H1 (cell line): ENCODE results near the gene INPP4B. TPM values are rescaled to one million over a fixed set of nuclear protein-coding genes. Genes with fewer than 3 reads are reported as not detected.

Experiments used
- CTCF ChIA-PET: fragments of 300-600 bp; sonication (Branson Sonifier 250); formaldehyde crosslinking; loops from one replicate; lab custom pipeline; 2021; ENCODE audit not compliant: partially characterized antibody; lab: Charles Lee
- POLR2A ChIA-PET: fragments of 300-600 bp; sonication (Branson Sonifier 250); formaldehyde crosslinking; loops from one replicate; lab custom pipeline; 2021; ENCODE audit warnings: inconsistent platforms; ENCODE audit not compliant: partially characterized antibody; lab: Charles Lee
- DNase-seq, 2 experiments: peaks; one replicate each; pipeline versions ENCODE4 v3.0.0 to v3.0.0-alpha.2; 2010 to 2022; ENCODE audit warnings: low spot score in 2 of 2, low read depth in 1 of 2, mixed read lengths in 1 of 2
- FAIRE-seq: peaks from 2 replicates; lab custom pipeline; 2011; peaks lifted over from hg19 to GRCh38; lab: Jason Lieb, UNC
- H2AFZ ChIP-seq: 2 replicates; pipeline ENCODE4 v1.8.1; 2012; ENCODE audit warnings: low read length, inconsistent platforms
- H2AK5ac ChIP-seq: 2 replicates; pipeline ENCODE4 v1.6.1; 2013; ENCODE audit warnings: low read depth, low read length
- H2BK120ac ChIP-seq: replicated peaks from 2 replicates; pipeline ENCODE3; 2013; ENCODE audit warnings: low read depth, low read length, inconsistent platforms
- H2BK12ac ChIP-seq: 2 replicates; pipeline ENCODE4 v1.6.1; 2013; ENCODE audit warnings: low read depth, low read length
- H2BK15ac ChIP-seq: 2 replicates; pipeline ENCODE4 v1.6.1; 2013; ENCODE audit warnings: low read length
- H2BK20ac ChIP-seq: 2 replicates; pipeline ENCODE4 v1.6.1; 2013; ENCODE audit warnings: low read length
- H2BK5ac ChIP-seq: 2 replicates; pipeline ENCODE4 v1.6.1; 2013; ENCODE audit warnings: low read depth, low read length
- H3K14ac ChIP-seq: 2 replicates; pipeline ENCODE4 v1.6.1; 2013; ENCODE audit warnings: inconsistent platforms; ENCODE audit not compliant: insufficient read length
- H3K18ac ChIP-seq: 2 replicates; pipeline ENCODE4 v1.6.1; 2013; ENCODE audit warnings: low read length; ENCODE audit errors: extremely low read depth
- H3K23ac ChIP-seq: 2 replicates; pipeline ENCODE4 v1.6.1; 2013; ENCODE audit warnings: inconsistent platforms; ENCODE audit not compliant: insufficient read length
- H3K23me2 ChIP-seq: 2 replicates; pipeline ENCODE4 v1.6.1; 2013; ENCODE audit warnings: low read depth, low read length
- H3K27ac ChIP-seq: 2 replicates; pipeline ENCODE4 v1.6.1; 2011; ENCODE audit warnings: low read depth, low read length, inconsistent platforms
- H3K27me3 ChIP-seq, 4 experiments: replicated peaks in 1 of 4; 1 replicate in 1 of 4; 2 replicates in 3 of 4; pipeline versions ENCODE4 v1.6.1 to v1.8.1; 2011 to 2013; ENCODE audit warnings: low read length in 3 of 4, mild to moderate bottlenecking in 3 of 4, inconsistent platforms in 2 of 4, mixed read lengths in 2 of 4, moderate library complexity in 1 of 4; ENCODE audit not compliant: control insufficient read depth in 3 of 4, insufficient read depth in 3 of 4; ENCODE audit errors: extremely low read depth in 1 of 4
- H3K36me3 ChIP-seq, 4 experiments: 2 replicates each; pipeline versions ENCODE4 v1.6.1 to v1.8.1; 2011 to 2013; ENCODE audit warnings: mild to moderate bottlenecking in 4 of 4, low read length in 3 of 4, moderate library complexity in 2 of 4, control low read depth in 1 of 4, inconsistent platforms in 1 of 4; ENCODE audit not compliant: insufficient read depth in 4 of 4, control insufficient read depth in 2 of 4
- H3K4ac ChIP-seq: replicated peaks from 2 replicates; pipeline ENCODE3; 2013; ENCODE audit warnings: low read length, low read depth, mixed read lengths, inconsistent platforms; ENCODE audit not compliant: insufficient read length
- H3K4me1 ChIP-seq, 4 experiments: replicated peaks in 1 of 4; 1 replicate in 1 of 4; 2 replicates in 3 of 4; pipeline versions ENCODE4 v1.6.1 to v1.8.1; 2011 to 2013; ENCODE audit warnings: low read length in 3 of 4, inconsistent platforms in 2 of 4, mixed read lengths in 1 of 4; ENCODE audit not compliant: insufficient read depth in 4 of 4, control insufficient read depth in 3 of 4
- H3K4me2 ChIP-seq, 2 experiments: 2 replicates each; pipeline versions ENCODE4 v1.6.1 to v1.8.1; 2011 to 2013; ENCODE audit warnings: low read depth in 2 of 2, low read length in 2 of 2, control low read depth in 1 of 2, inconsistent platforms in 1 of 2, mild to moderate bottlenecking in 1 of 2; ENCODE audit not compliant: insufficient read depth in 1 of 2
- H3K4me3 ChIP-seq, 4 experiments: fragments of 200-600, 300-600 bp in 1 of 4; sonication (generic), shearing (Covaris generic), sonication (Bioruptor Twin) in 1 of 4; 2 replicates each; pipeline versions ENCODE4 v1.5.1 to v1.8.1; 2011 to 2016; ENCODE audit warnings: low read length in 4 of 4, low read depth in 3 of 4, control low read depth in 2 of 4, inconsistent platforms in 2 of 4, mild to moderate bottlenecking in 2 of 4, mixed read lengths in 1 of 4, moderate library complexity in 1 of 4; ENCODE audit not compliant: insufficient read depth in 2 of 4; ENCODE audit errors: extremely low read depth in 1 of 4
- H3K56ac ChIP-seq: replicated peaks from 2 replicates; pipeline ENCODE3; 2013; ENCODE audit warnings: low read depth, mild to moderate bottlenecking, mixed read lengths, low read length, inconsistent platforms; ENCODE audit not compliant: insufficient read length
- H3K79me1 ChIP-seq: 2 replicates; pipeline ENCODE4 v1.6.1; 2013; ENCODE audit warnings: low read depth, low read length, control low read depth
- H3K79me2 ChIP-seq, 2 experiments: 2 replicates each; pipeline versions ENCODE4 v1.6.1 to v1.8.1; 2012 to 2013; ENCODE audit warnings: low read length in 2 of 2, mild to moderate bottlenecking in 2 of 2, inconsistent platforms in 1 of 2; ENCODE audit not compliant: insufficient read depth in 2 of 2, control insufficient read depth in 1 of 2
- H3K9ac ChIP-seq, 4 experiments: replicated peaks in 1 of 4; 1 replicate in 1 of 4; 2 replicates in 3 of 4; pipeline versions ENCODE4 v1.6.1 to v1.8.1; 2011 to 2013; ENCODE audit warnings: low read depth in 3 of 4, low read length in 3 of 4, control low read depth in 2 of 4, mild to moderate bottlenecking in 2 of 4, moderate library complexity in 2 of 4, inconsistent platforms in 1 of 4; ENCODE audit errors: extremely low read depth in 1 of 4
- H3K9me3 ChIP-seq, 2 experiments: 2 replicates each; pipeline versions ENCODE4 v1.6.1 to v1.8.1; 2012 to 2013; ENCODE audit warnings: mild to moderate bottlenecking in 2 of 2, moderate library complexity in 2 of 2, control low read depth in 1 of 2, inconsistent platforms in 1 of 2, low read depth in 1 of 2, low read length in 1 of 2, mixed read lengths in 1 of 2; ENCODE audit not compliant: insufficient read depth in 2 of 2
- H4K20me1 ChIP-seq, 2 experiments: replicated peaks in 1 of 2; 2 replicates each; pipeline versions ENCODE3 to v1.8.1; 2011 to 2013; ENCODE audit warnings: inconsistent platforms in 2 of 2, low read length in 2 of 2, mild to moderate bottlenecking in 1 of 2; ENCODE audit not compliant: insufficient read depth in 2 of 2, control insufficient read depth in 1 of 2
- H4K5ac ChIP-seq: 2 replicates; pipeline ENCODE4 v1.6.1; 2013; ENCODE audit warnings: low read length, low read depth, mixed read lengths, inconsistent platforms; ENCODE audit not compliant: insufficient read length
- H4K8ac ChIP-seq: 2 replicates; pipeline ENCODE4 v1.8.0; 2013; ENCODE audit warnings: mild to moderate bottlenecking, moderate library complexity, low read length, inconsistent platforms; ENCODE audit not compliant: insufficient read depth; ENCODE audit errors: extremely low read depth
- H4K91ac ChIP-seq: replicated peaks from 2 replicates; pipeline ENCODE3; 2013; ENCODE audit warnings: low read length, mixed read lengths, inconsistent platforms; ENCODE audit not compliant: insufficient read length
- BACH1 ChIP-seq: IDR thresholded peaks from 2 replicates; pipeline ENCODE4 v1.6.1; 2012; ENCODE audit warnings: low read length, improper control_type of control experiment
- E2F6 ChIP-seq: IDR thresholded peaks from 2 replicates; pipeline ENCODE4 v1.6.1; 2012; ENCODE audit warnings: inconsistent platforms
- HDAC6 ChIP-seq: IDR thresholded peaks from one replicate; pipeline ENCODE4 v1.7.1; 2012; ENCODE audit warnings: low read depth, mild to moderate bottlenecking, inconsistent platforms, low read length, moderate library complexity
- RFX5 ChIP-seq: IDR thresholded peaks from 2 replicates; pipeline ENCODE4 v1.6.1; 2011; ENCODE audit warnings: low read depth, low read length, improper control_type of control experiment, borderline replicate concordance
- TBP ChIP-seq: IDR thresholded peaks from 2 replicates; pipeline ENCODE4 v1.6.1; 2011; ENCODE audit warnings: low read depth, low read length, improper control_type of control experiment
- WGBS, 2 experiments: shearing (Covaris generic) in 1 of 2; methylation state at CpG; one replicate each; pipeline versions ENCODE4 v1.1.6 to v1.1.7; 2013 to 2015; ENCODE audit warnings: low lambda C conversion rate in 2 of 2, mixed read lengths in 2 of 2, inconsistent platforms in 1 of 2, low coverage in 1 of 2, missing lambda C conversion rate in 1 of 2; ENCODE audit not compliant: insufficient replicate concordance in 2 of 2, insufficient coverage in 1 of 2, insufficient read length in 1 of 2; ENCODE audit errors: extremely low coverage in 1 of 2, missing lambda C conversion rate in 1 of 2; 5-methylcytosine and 5-hydroxymethylcytosine counted together
- polyA plus RNA-seq, 7 experiments: library from polyadenylated mRNA; depleted of rRNA in 3 of 7; stranded (reverse) in 5 of 7; unstranded in 2 of 7; fragments of >200 nt in 5 of 7; fragments of 200-250 nt in 2 of 7; gene quantifications; 1 replicate in 5 of 7; 2 replicates in 1 of 7; 4 replicates in 1 of 7; pipeline versions ENCODE4 v1.2.1 to v1.2.3, GENCODE V29; 2011 to 2013; ENCODE audit warnings: missing spikeins in 2 of 7, mixed read lengths in 2 of 7
- total RNA-seq: library from RNA; stranded (reverse); fragmentation: NEBNext Ultra II Directional; extraction: Animal tissue kit (Norgen Biotek cat#: 25700); gene quantifications from 2 replicates; pipeline ENCODE4 v1.2.1, GENCODE V29; 2021

Gene INPP4B
- total and polyA plus RNA-seq, 2 of the 8 experiments (the other 6 are each of a cell fraction or from before 2014, with no cell fraction given): 0.11 to 0.54 TPM

- Histone ChIP-seq H2BK5ac (no peak overlapping the region), H3K14ac (no peak overlapping the region)
- POLR2A ChIA-PET: interaction anchor here (0.7 kb wide), 1 partner anchor 82 kb away, joined by 3 read pairs; no protein-coding TSS in a partner anchor
Measured at GRCh38 chr4:142566777-142567176, 279.3 kb downstream of the INPP4B start.

More at GRCh38 chr4:142566777-142567176, 279.3 kb downstream of the INPP4B start:
- H2BK12ac ChIP-seq: no peak overlapping the region
- H2AFZ ChIP-seq: no peak overlapping the region
- H3K56ac ChIP-seq: no peak overlapping the region
- no peak overlapping the region for H2BK120ac ChIP-seq
- no peak overlapping the region for H2BK20ac ChIP-seq
- no peak overlapping the region for H4K8ac ChIP-seq
- H2BK15ac ChIP-seq: no peak overlapping the region
- no peaks in the 10 kb centered on the region for H3K4me1 ChIP-seq
- H4K91ac ChIP-seq: no peak overlapping the region
- no peaks in the 10 kb centered on the region for H3K79me2 ChIP-seq
- H3K23me2 ChIP-seq: no peaks in the 10 kb centered on the region
- H3K4me3 ChIP-seq: no peak overlapping the region
- H3K27ac ChIP-seq: no peak overlapping the region
- no peak for DNase-seq
- whole genome bisulfite sequencing, 2 experiments: 72% methylated on average over 4 of the region's 4 CpGs; no CpG with 5 or more reads in 1 of the 2 experiments
- H3K4me2 ChIP-seq: no peak overlapping the region
- no peaks in the 10 kb centered on the region for H3K36me3 ChIP-seq
- H4K5ac ChIP-seq: no peak overlapping the region
- H3K27me3 ChIP-seq: no peaks in the 10 kb centered on the region
- TF ChIP-seq HDAC6 (no peak), E2F6 (no peak), BACH1 (no peak), TBP (no peak), RFX5 (no peak)
- CTCF ChIA-PET: interaction anchor here (0.5 to 2.9 kb wide), 12 partner anchors 9 to 284 kb away, joined by 3 to 13 read pairs (median 4); no protein-coding TSS in a partner anchor
- H3K9me3 ChIP-seq: no peaks in the 10 kb centered on the region
- no peak overlapping the region for H3K23ac ChIP-seq
- H4K20me1 ChIP-seq: no peaks in the 10 kb centered on the region
- H3K79me1 ChIP-seq: no peaks in the 10 kb centered on the region
- H3K18ac ChIP-seq: no peak overlapping the region
- H3K9ac ChIP-seq: no peak overlapping the region
- H2AK5ac ChIP-seq: no peak overlapping the region
- FAIRE-seq: no peak
- H3K4ac ChIP-seq: no peak overlapping the region
